Duodenal mucosa (tissue), 2 donors: ENCODE data around the gene ADGRB3.

Source experiments
- H3K27ac ChIP-seq: one replicate; pipeline ENCODE4 v1.7.0; 2013; ENCODE audit warnings: low read depth, low read length
- H3K27me3 ChIP-seq, 2 donors: one replicate each; pipeline ENCODE4 v1.7.0; 2013; ENCODE audit warnings: low read length in 2 of 2, control low read depth in 1 of 2; ENCODE audit not compliant: insufficient read depth in 2 of 2, control insufficient read depth in 1 of 2
- H3K36me3 ChIP-seq, 2 donors: one replicate each; pipeline ENCODE4 v1.7.0; 2013; ENCODE audit warnings: low read length in 2 of 2, control low read depth in 1 of 2; ENCODE audit not compliant: insufficient read depth in 2 of 2, control insufficient read depth in 1 of 2
- H3K4me1 ChIP-seq, 2 donors: one replicate each; pipeline ENCODE4 v1.7.0; 2013; ENCODE audit warnings: low read length in 2 of 2, control low read depth in 1 of 2; ENCODE audit not compliant: insufficient read depth in 2 of 2, control insufficient read depth in 1 of 2
- H3K4me3 ChIP-seq, 2 donors: one replicate each; pipeline ENCODE4 v1.7.0; 2013; ENCODE audit warnings: low read length in 2 of 2, low read depth in 1 of 2
- H3K9ac ChIP-seq, 2 donors: one replicate each; pipeline ENCODE4 v1.7.0; 2013; ENCODE audit warnings: low read length in 2 of 2, low read depth in 1 of 2
- H3K9me3 ChIP-seq, 2 donors: one replicate each; pipeline ENCODE4 v1.7.0; 2013; ENCODE audit warnings: low read length in 2 of 2, control low read depth in 1 of 2; ENCODE audit not compliant: control insufficient read depth in 1 of 2

Gene ADGRB3

GRCh38 chr6:68718385-68719073 is 83.4 kb downstream of the ADGRB3 start:
- Histone ChIP-seq H3K36me3 (no peaks in the 10 kb centered on the region), H3K9ac (no peak overlapping the region), H3K4me1 (no peaks in the 10 kb centered on the region), H3K27ac (no peak overlapping the region), H3K4me3 (no peak overlapping the region), H3K27me3 (no peaks in the 10 kb centered on the region), H3K9me3 (no peaks in the 10 kb centered on the region)

GRCh38 chr6:68719761-68720160 is 84.7 kb downstream of the ADGRB3 start:
- no peaks in the 10 kb centered on the region for H3K9me3 ChIP-seq
- H3K36me3 ChIP-seq = no peaks in the 10 kb centered on the region
- no peaks in the 10 kb centered on the region for H3K4me1 ChIP-seq
- no peak overlapping the region for H3K9ac ChIP-seq
- H3K27ac ChIP-seq = no peak overlapping the region
- H3K27me3 ChIP-seq = no peaks in the 10 kb centered on the region
- H3K4me3 ChIP-seq = no peak overlapping the region

GRCh38 chr6:68722891-68723527 is 87.9 kb downstream of the ADGRB3 start:
- Histone ChIP-seq H3K4me3 (no peak overlapping the region), H3K9me3 (no peaks in the 10 kb centered on the region), H3K4me1 (no peaks in the 10 kb centered on the region), H3K27me3 (no peaks in the 10 kb centered on the region), H3K9ac (no peak overlapping the region), H3K36me3 (no peaks in the 10 kb centered on the region), H3K27ac (no peak overlapping the region)

GRCh38 chr6:68724060-68724459 is 89.0 kb downstream of the ADGRB3 start:
- H3K9ac ChIP-seq = no peak overlapping the region
- no peak overlapping the region for H3K27ac ChIP-seq
- no peaks in the 10 kb centered on the region for H3K36me3 ChIP-seq
- no peaks in the 10 kb centered on the region for H3K27me3 ChIP-seq
- H3K9me3 ChIP-seq = no peaks in the 10 kb centered on the region
- H3K4me1 ChIP-seq = no peaks in the 10 kb centered on the region
- no peak overlapping the region for H3K4me3 ChIP-seq

DNA sequence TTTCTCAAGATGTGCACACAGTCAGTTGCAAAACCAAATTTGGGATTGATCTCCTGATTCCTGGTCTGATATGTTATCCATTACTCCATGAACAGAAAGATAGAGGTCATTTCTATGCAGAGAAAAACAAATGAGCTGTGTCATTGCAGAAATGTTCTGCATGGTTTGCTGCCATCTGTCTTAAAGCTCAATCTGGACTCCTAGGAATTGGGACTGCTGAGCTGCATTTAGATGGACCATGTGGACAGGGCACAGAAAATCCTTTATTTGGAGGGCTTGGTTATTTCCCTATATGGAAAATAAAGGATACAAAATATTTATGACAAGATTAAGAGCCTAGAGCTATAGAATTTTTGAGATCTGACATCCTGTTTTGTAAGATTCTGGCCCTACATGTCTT is 91.3 kb downstream of the ADGRB3 start:
- Histone ChIP-seq H3K9ac (no peak overlapping the region), H3K9me3 (no peaks in the 10 kb centered on the region), H3K36me3 (no peaks in the 10 kb centered on the region), H3K4me1 (no peaks in the 10 kb centered on the region), H3K27me3 (no peaks in the 10 kb centered on the region), H3K4me3 (no peak overlapping the region), H3K27ac (no peak overlapping the region)

- Histone ChIP-seq H3K9ac (no peak overlapping the region), H3K4me3 (no peak overlapping the region), H3K27me3 (no peaks in the 10 kb centered on the region), H3K9me3 (no peaks in the 10 kb centered on the region), H3K4me1 (no peaks in the 10 kb centered on the region), H3K36me3 (no peaks in the 10 kb centered on the region), H3K27ac (no peak overlapping the region)
These were observed 91.9 kb downstream of the ADGRB3 start for GRCh38 chr6:68726992-68727391.

DNA sequence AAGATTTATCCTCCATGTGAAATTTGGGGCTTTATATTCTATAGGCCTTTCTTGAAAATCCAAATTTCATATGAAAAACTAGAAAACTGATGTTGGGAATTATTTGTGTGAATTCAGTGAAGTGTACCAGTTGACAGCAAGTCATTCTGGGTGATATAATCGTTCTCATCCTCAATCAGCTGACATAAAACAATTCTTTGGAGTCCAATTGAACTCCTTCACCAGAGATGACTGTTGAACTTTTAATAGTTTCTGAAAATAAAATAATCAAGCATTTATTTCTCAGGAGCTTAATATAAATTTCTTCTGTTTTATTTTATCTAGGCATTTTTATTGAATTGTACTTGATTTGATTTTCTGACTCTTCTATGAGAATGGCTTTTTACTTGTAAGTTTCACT is 92.6 kb downstream of the ADGRB3 start:
- Histone ChIP-seq H3K27ac (no peak overlapping the region), H3K27me3 (no peaks in the 10 kb centered on the region), H3K4me3 (no peak overlapping the region), H3K36me3 (no peaks in the 10 kb centered on the region), H3K4me1 (no peaks in the 10 kb centered on the region), H3K9me3 (no peaks in the 10 kb centered on the region), H3K9ac (no peak overlapping the region)

DNA sequence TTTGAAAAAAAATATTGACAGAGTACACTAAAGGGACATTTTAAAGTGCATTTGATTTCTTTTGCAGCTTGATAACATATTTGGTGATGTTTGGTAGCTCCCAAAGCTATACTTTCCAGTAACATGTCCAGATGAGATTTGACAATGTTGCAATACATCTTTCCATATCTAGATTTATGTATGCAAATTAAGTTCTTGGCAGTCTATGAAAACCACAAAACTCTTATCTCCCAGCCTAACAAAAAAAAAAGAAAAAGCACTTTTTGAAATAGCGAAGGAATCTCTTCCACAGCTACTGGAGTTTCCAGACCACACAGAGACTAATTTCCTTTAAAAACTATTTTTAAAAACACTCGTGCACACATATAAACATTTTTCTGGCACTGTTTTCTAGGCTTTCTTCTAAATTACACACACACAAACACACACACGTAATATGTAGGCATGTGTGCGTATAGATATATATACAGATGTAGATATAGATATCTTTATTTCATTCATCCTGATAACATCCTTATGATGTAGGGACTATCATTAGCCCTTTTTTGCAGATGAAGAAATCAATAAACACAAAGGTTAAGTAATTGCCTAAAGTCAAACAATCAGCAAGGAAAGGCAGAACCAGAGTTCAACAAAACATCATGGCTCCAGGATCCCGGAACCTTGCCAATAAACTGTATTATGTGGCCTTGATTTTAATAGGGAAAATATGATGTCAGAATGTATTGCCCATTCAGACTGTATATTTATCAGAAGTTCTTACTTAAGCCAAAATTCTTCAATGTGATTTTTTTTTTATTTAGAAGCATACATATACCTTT is 93.3 kb downstream of the ADGRB3 start:
- Histone ChIP-seq H3K9me3 (no peaks in the 10 kb centered on the region), H3K27ac (no peak overlapping the region), H3K4me1 (no peaks in the 10 kb centered on the region), H3K36me3 (no peaks in the 10 kb centered on the region), H3K4me3 (no peak overlapping the region), H3K27me3 (no peaks in the 10 kb centered on the region), H3K9ac (no peak overlapping the region)

DNA sequence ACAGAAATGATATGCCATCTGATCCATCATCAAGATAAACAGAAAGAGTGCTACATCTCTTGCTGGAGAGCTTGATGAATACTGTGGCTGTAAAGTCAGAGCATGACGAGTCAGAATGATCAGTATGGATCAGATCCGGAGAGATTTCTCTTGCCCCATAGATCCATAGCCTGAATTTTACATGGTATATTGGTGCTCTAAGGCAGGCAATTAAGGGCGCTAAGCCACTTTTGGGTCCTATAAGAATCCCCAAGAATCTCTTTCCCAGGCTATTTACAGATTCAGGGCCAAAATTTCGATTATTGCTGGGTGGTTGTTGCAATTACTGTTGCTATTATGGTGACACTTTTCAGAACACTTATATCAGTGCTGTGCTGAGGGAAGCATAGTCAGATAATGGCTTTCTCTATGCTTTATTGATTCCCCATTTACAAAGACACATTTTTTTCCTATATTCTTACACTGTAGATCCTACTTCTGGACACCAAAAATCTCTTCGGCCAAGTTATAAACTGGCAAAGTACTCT is 94.4 kb downstream of the ADGRB3 start:
- Histone ChIP-seq H3K4me3 (no peak overlapping the region), H3K9me3 (no peaks in the 10 kb centered on the region), H3K27ac (no peak overlapping the region), H3K27me3 (no peaks in the 10 kb centered on the region), H3K36me3 (no peaks in the 10 kb centered on the region), H3K9ac (no peak overlapping the region), H3K4me1 (no peaks in the 10 kb centered on the region)
